ENCODE measurements around the gene GRB7. TPM values are rescaled to one million over a fixed set of nuclear protein-coding genes. Genes with fewer than 3 reads are reported as not detected.

The GRB7 gene
- total and polyA plus RNA-seq, 2 of the 4 experiments (the other 2 are of a cell fraction), result 0.18 to 0.36 TPM

GRCh38 chr17:39694593-39694992 is 43.1 kb upstream of the GRB7 start:
- no CpG with 5 or more reads among the region's 5 CpGs for WGBS, 2 experiments (ENCODE audit: extremely low coverage in 2 of 2, insufficient read length in 1 of 2)
- POLR2A ChIA-PET (ENCODE audit: unreplicated experiment), result no interaction called here
- Histone ChIP-seq H2AK5ac (ENCODE audit: low read depth, low read length) (no peak overlapping the region), H4K8ac (ENCODE audit: low read depth in 2 of 2, low read length in 2 of 2) (no peak overlapping the region), H3K27me3 (ENCODE audit: control insufficient read depth, insufficient read depth, low read length) (no peaks in the 10 kb centered on the region), H3K4me3 (ENCODE audit: insufficient read depth, low read depth, low read length) (no peak overlapping the region), H3K4me2 (ENCODE audit: low read depth, low read length) (no peak overlapping the region), H3K4me1 (ENCODE audit: control insufficient read depth, insufficient read depth, low read length) (peaks cover 2% of the 10 kb centered on the region; the same call in 1 of the 2 replicates), H3K23ac (ENCODE audit: low read depth, low read length) (no peak overlapping the region), H4K5ac (ENCODE audit: low read depth, low read length) (no peak overlapping the region), H3K56ac (ENCODE audit: extremely low read depth, insufficient read depth, low read length) (no peak overlapping the region), H3K9me1 (ENCODE audit: insufficient read depth, low read length) (0 out of 2 replicates have a peak, but pooled peaks cover 6% of the 10 kb centered on the region), H4K91ac (ENCODE audit: insufficient read depth, low read depth, low read length) (no peak overlapping the region), H2AFZ (replicated peaks; ENCODE audit: low read length, poor library complexity) (no peak overlapping the region), H3K14ac (replicated peaks; ENCODE audit: low read depth, low read length) (no peak overlapping the region), H3K9ac (ENCODE audit: low read depth, low read length) (no peak overlapping the region), H3K18ac (ENCODE audit: low read depth, low read length) (no peak overlapping the region), H3K36me3 (ENCODE audit: control insufficient read depth, insufficient read depth, low read length) (no peaks in the 10 kb centered on the region), H2BK20ac (ENCODE audit: low read depth, low read length) (no peak overlapping the region), H2BK5ac (ENCODE audit: low read depth, low read length, poor library complexity, severe bottlenecking) (no peak overlapping the region), H3K9me3 (ENCODE audit: control insufficient read depth, insufficient read depth, low read length) (no peaks in the 10 kb centered on the region), H2BK15ac (ENCODE audit: low read depth, low read length) (no peak overlapping the region), H3K79me1 (ENCODE audit: low read depth in 1 of 2, low read length in 2 of 2) (peaks cover 0 to 5% of the 10 kb centered on the region in 2 experiments; a peak in 2 of 4 replicates), H3K4ac (ENCODE audit: low read depth, low read length) (no peak overlapping the region), H3K27ac (ENCODE audit: insufficient read depth, low read length) (no peak overlapping the region), H4K20me1 (ENCODE audit: insufficient read depth, low read length) (no peaks in the 10 kb centered on the region), H2BK120ac (ENCODE audit: low read depth, low read length) (no peak overlapping the region), H2AK9ac (replicated peaks; ENCODE audit: low read depth, low read length, poor library complexity) (no peak overlapping the region)
- intact Hi-C loops (cut with micrococcal nuclease), result no loop called here
- no TSS peak for BruUV-seq (replicated peaks)
- dilution Hi-C loops (cut with HindIII; ENCODE audit: low sequenced_read_pairs, unreplicated experiment), result no loop called here
- TF ChIP-seq ELK1 (IDR thresholded peaks at IDR 0.05; ENCODE audit: borderline replicate concordance, low read depth, low read length), result no peak
- TF ChIP-seq MAZ (IDR thresholded peaks at IDR 0.05; ENCODE audit: borderline replicate concordance, low read depth, low read length), result no peak
- no peak for TF ChIP-seq NFE2L2 (IDR thresholded peaks at IDR 0.05; ENCODE audit: low read depth, low read length)
- TF ChIP-seq BHLHE40 (IDR thresholded peaks at IDR 0.05; ENCODE audit: low read depth, low read length), result no peak
- no peak for TF ChIP-seq CTCF (conservative IDR thresholded peaks at IDR 0.05; ENCODE audit: low read depth, low read length)
- no peak for TF ChIP-seq CHD1 (IDR thresholded peaks at IDR 0.05; ENCODE audit: low read depth, low read length)
- TF ChIP-seq RAD21 (IDR thresholded peaks at IDR 0.05; ENCODE audit: low read length), result no peak
- no peak for TF ChIP-seq SMC3 (IDR thresholded peaks at IDR 0.05; ENCODE audit: low read depth, low read length)
- TF ChIP-seq, protein P1, sequence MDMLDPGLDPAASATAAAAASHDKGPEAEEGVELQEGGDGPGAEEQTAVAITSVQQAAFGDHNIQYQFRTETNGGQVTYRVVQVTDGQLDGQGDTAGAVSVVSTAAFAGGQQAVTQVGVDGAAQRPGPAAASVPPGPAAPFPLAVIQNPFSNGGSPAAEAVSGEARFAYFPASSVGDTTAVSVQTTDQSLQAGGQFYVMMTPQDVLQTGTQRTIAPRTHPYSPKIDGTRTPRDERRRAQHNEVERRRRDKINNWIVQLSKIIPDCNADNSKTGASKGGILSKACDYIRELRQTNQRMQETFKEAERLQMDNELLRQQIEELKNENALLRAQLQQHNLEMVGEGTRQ (IDR thresholded peaks at IDR 0.05; ENCODE audit: low read depth, low read length), result no peak
- no peak for TF ChIP-seq POLR2A (IDR thresholded peaks at IDR 0.05; ENCODE audit: low read depth, low read length)
- no peak for TF ChIP-seq FOS (IDR thresholded peaks at IDR 0.05; ENCODE audit: low read depth, low read length)
- CTCF ChIA-PET, result no interaction called here
- in situ Hi-C loops (cut with MboI; ENCODE audit: low sequenced_read_pairs), result no loop called here
- no peak for ATAC-seq (ENCODE audit: low read depth)
- DNase-seq, result no peak

Data from IMR-90 (cell line).